K562 (cell line): ENCODE results near the gene CFAP73. TPM values are rescaled to one million over a fixed set of nuclear protein-coding genes. Genes with fewer than 3 reads are reported as not detected.

ENCODE experiments used
- BDP1 ChIP-seq: IDR thresholded peaks from 3 replicates; pipeline ENCODE4 v1.6.1; 2011; ENCODE audit not compliant: insufficient read length, insufficient read depth
- POLR2H ChIP-seq: IDR thresholded peaks from 2 replicates; pipeline ENCODE4 v1.6.1; 2016; ENCODE audit warnings: missing genetic modification characterization, low read depth, mild to moderate bottlenecking, control low read depth, missing compliant biosample characterization, moderate library complexity
- POLR3A ChIP-seq: IDR thresholded peaks from 2 replicates; pipeline ENCODE4 v1.6.1; 2011; ENCODE audit warnings: borderline replicate concordance, mild to moderate bottlenecking, moderate library complexity; ENCODE audit not compliant: insufficient read length, insufficient read depth; ENCODE audit errors: extremely low read depth
- PRPF4 ChIP-seq: fragments of 200-400 bp; formaldehyde crosslinking; IDR thresholded peaks from one replicate; pipeline ENCODE4 v1.6.1; 2017; ENCODE audit warnings: low read length, low read depth, mild to moderate bottlenecking; ENCODE audit not compliant: insufficient read depth, poor library complexity, severe bottlenecking
- UBTF ChIP-seq, 2 experiments: IDR thresholded peaks; 2 replicates each; pipeline ENCODE4 v1.6.1; 2012; ENCODE audit warnings: improper control_type of control experiment in 2 of 2, low read depth in 2 of 2, low read length in 2 of 2, borderline replicate concordance in 1 of 2
- ZNF175 ChIP-seq: fragments of 200-800 bp; sonication (Bioruptor generic); IDR thresholded peaks from 2 replicates; pipeline ENCODE4 v1.6.1; 2016; ENCODE audit warnings: low read depth, mild to moderate bottlenecking, missing genetic modification characterization, missing compliant biosample characterization
- ZSCAN29 ChIP-seq: fragments of 450-650 bp; IDR thresholded peaks from 2 replicates; pipeline ENCODE4 v1.6.1; 2017
- polyA plus RNA-seq, 8 experiments: library from polyadenylated mRNA; depleted of rRNA in 4 of 8; stranded (reverse) in 5 of 8; unstranded in 3 of 8; fragments of >200 nt; fragmentation: Nextera tagmentation in 2 of 8; fragmentation: Illumina TruSeq in 1 of 8; extraction: Ambion mirVana in 2 of 8; extraction: Trizol in 1 of 8; gene quantifications; 2 replicates each; pipeline versions ENCODE4 v1.2.1 to v1.2.3, GENCODE V29; 2011 to 2014; ENCODE audit warnings: inconsistent platforms in 1 of 8, missing spikeins in 1 of 8
- total RNA-seq, 7 experiments: library from RNA; depleted of rRNA in 6 of 7; stranded (reverse); fragments of >200 nt in 6 of 7; fragmentation: Illumina TruSeq in 2 of 7; extraction: Trizol in 2 of 7; gene quantifications; 2 replicates each; pipeline versions ENCODE4 v1.2.1 to v1.2.3, GENCODE V29; 2011 to 2021; ENCODE audit warnings: low replicate concordance in 1 of 7

Gene CFAP73
- total and polyA plus RNA-seq, 9 of the 15 experiments (the other 6 are each of a cell fraction or from before 2014, with no cell fraction given), result not detected

GRCh38 chr12:113114447-113115178, 34.9 kb upstream of the CFAP73 start (continued):
- TF ChIP-seq POLR2H (tag) (peak; percentile 95), POLR3A (peak; percentile 78), BDP1 (peak; percentile 27), ZNF175 (CRISPR knock-in tag) (no peak), ZSCAN29 (no peak), PRPF4 (no peak), UBTF (IDR thresholded peaks at IDR 0.05; ENCODE audit: borderline replicate concordance in 1 of 2, low read depth in 2 of 2, low read length in 2 of 2) (no peak)
